GM21717 (cell line): Measurements from ENCODE around the gene MTERF1.
A peak's percentile ranks its signal among the peaks of the same experiment; 100 is the strongest.
"Not testable (repeated sequence)": the region's sequence is repeated elsewhere in the genome, so short reads cannot be mapped to it uniquely, and the experiment has no call there.

ENCODE experiments used
- ATAC-seq: cut with Tn5 transposase; IDR thresholded peaks from one replicate; pipeline ENCODE4 v1.9.1; 2021; ENCODE audit warnings: mild to moderate bottlenecking, moderate library complexity; ENCODE audit not compliant: unreplicated experiment

Gene MTERF1, protein sequence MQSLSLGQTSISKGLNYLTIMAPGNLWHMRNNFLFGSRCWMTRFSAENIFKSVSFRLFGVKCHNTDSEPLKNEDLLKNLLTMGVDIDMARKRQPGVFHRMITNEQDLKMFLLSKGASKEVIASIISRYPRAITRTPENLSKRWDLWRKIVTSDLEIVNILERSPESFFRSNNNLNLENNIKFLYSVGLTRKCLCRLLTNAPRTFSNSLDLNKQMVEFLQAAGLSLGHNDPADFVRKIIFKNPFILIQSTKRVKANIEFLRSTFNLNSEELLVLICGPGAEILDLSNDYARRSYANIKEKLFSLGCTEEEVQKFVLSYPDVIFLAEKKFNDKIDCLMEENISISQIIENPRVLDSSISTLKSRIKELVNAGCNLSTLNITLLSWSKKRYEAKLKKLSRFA

DNA sequence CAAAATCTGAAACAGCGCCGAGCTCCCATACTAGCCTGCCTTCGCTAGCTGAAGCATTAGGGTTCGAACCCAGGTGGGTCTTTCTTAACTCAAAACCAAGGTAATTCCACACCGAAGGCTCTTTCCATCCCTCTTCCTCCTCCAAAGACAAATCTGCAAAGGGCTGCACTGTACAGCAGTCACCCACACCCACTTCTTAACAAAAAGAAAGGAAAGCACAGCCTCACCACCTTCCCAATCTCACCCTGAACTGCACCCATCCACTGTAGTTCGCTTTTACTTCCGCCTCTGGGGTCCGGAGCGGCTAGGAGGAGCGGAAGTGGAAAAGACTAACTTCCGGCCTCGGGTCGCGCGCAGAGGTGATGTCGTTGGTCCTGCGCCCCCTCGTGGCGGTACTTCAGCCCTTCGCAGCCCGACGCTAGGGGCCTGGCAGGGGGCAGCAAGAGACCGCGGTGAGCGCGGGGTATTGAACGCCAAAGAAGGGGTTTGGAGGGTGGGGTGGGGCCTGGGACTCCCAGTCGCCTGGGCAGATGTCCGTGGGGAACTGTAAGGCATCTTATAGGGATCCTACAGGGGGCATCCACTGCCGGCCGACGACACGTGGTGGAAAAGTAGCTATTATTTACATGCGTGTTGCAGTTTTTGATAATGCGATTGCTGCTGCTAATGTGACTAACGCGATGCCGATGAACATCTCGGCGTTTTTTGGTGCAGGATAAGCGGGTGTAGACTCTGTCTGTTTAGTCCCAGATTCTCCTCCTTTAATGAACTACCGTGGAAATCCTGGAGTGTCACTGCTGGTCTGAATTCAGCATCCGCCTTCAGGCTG lies at the start of gene MTERF1:
Gene MTERF1, minus strand, starts transcription at position 290 of the 829 bp plus-strand sequence. CDS start 619 bp downstream, outside the sequence.
- ATAC-seq: peak; percentile 100

GRCh38 chr7:91929463-91929862 lies 49.0 kb upstream of the MTERF1 start:
- peak; percentile 64 for ATAC-seq

- no peak for ATAC-seq
These were observed 47.4 kb upstream of the MTERF1 start for GRCh38 chr7:91927912-91928311.

DNA sequence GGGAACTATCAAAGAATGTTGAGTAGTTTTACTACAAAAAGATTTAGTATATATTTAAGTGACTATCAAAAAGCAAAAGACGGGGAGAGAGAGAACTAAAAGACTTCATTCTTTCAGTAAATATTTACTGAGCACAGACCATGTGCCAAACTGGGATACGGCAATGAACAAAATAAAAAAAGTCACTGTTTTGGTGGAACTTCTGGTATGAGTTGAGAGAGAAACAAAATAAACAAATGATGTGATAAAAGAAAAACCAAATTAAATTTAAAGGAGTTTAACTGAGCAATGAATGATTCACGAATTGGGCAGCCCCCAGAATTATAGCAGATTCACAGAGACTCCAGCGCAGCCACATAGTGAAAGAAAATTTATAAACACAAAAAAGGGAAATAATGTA lies 42.4 kb upstream of the MTERF1 start:
- ATAC-seq: no peak

GRCh38 chr7:91918356-91918755 lies 37.9 kb upstream of the MTERF1 start:
- no peak for ATAC-seq

DNA sequence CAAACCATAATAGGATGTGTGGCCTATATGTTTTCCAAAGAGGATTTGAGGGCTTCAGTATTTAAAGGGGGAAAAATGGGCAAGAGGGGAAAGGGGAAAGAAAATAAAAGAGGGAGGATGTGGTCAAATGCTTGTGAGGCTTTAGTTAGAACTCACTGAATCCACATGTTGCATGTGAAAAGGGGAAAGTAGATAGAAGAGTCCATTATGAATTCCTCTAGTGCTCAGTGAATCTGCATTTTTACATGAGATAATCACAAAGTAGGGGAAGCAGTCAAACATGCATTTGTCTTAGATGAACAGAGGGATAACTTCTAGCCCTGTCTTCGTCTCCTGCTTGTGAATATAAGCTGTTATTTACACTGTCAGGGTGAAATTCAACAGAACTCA lies 35.5 kb upstream of the MTERF1 start:
- ATAC-seq: no peak

GRCh38 chr7:91915401-91916050 lies 35.0 kb upstream of the MTERF1 start:
- no peak for ATAC-seq

- ATAC-seq: no peak
These were observed 33.1 kb upstream of the MTERF1 start for GRCh38 chr7:91913612-91914011.

GRCh38 chr7:91912494-91912893 lies 32.0 kb upstream of the MTERF1 start:
- ATAC-seq: no peak

- no peak for ATAC-seq
These were observed 30.6 kb upstream of the MTERF1 start for GRCh38 chr7:91911121-91911520.

DNA sequence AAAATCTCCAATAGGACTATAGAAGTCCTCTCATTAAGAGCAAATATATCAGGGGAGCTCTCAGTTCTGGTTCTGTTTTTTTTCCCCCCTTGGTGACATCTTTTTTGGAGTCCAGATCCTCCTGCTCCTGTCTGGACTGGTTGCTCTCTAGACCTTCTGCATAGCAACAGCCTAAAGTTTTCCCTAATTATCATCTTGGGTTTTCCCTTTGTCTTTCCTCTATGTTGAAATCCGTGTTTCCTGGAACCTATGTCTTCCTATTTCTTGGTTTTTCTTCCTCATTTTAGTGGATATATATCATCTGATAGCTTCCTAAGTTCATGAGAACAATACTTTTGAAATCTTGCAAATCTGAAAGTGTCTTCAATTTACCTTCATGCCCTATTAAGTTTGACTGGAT lies 29.7 kb upstream of the MTERF1 start:
- ATAC-seq: no peak

- ATAC-seq: no peak
These were observed 19.1 kb upstream of the MTERF1 start for GRCh38 chr7:91899563-91899962.

GRCh38 chr7:91898240-91898992 lies 17.9 kb upstream of the MTERF1 start:
- ATAC-seq: no peak

- no peak for ATAC-seq
These were observed 14.4 kb upstream of the MTERF1 start for GRCh38 chr7:91894781-91895480.

DNA sequence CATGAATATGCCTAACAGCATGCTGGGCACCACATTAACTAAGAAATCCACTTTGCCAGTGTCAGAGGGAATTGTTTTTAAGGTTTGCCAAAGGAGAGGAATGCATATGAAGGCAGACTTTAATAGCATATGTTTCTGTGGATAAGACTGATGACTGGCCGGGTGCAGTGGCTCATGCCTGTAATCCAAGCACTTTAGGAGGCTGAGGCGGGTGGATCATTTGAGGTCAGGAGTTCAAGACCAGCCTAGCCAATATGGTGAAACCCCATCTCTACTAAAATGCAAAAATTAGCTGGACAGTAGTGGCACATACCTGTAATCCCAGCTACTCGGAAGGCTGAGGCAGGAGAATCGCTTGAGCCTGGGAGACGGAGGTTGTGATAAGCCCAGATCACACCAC lies 13.2 kb upstream of the MTERF1 start:
- ATAC-seq: not testable (repeated sequence)

GRCh38 chr7:91892821-91893340 lies 12.4 kb upstream of the MTERF1 start:
- no peak for ATAC-seq

DNA sequence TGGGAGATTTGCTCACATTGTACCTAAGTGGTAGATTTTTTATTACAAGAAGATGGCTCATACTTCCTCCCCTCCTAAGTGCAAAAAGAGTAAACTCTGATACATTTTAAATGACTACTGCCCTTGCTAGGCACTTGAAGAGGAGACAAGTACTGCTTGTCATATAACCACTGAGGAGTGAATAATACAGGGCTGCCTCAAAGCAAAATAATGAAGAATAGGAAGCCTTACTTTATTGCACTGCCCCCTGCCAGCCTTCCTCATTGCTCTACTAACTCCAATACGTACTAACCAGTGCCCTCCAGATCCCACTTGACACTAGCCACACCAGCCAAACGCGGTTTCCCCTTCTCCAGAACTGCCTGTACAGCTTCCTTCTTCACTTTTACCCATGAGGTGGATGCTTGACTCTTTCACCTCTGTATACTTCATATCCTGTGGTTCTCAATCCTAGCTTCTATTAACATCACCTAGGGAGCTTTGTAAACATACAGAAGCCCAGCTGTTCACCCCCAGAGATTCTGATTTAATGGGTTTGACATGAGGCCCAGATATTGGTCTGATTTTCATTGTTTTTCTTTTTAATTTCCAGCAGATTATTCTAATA lies 11.7 kb upstream of the MTERF1 start:
- ATAC-seq: no peak

DNA sequence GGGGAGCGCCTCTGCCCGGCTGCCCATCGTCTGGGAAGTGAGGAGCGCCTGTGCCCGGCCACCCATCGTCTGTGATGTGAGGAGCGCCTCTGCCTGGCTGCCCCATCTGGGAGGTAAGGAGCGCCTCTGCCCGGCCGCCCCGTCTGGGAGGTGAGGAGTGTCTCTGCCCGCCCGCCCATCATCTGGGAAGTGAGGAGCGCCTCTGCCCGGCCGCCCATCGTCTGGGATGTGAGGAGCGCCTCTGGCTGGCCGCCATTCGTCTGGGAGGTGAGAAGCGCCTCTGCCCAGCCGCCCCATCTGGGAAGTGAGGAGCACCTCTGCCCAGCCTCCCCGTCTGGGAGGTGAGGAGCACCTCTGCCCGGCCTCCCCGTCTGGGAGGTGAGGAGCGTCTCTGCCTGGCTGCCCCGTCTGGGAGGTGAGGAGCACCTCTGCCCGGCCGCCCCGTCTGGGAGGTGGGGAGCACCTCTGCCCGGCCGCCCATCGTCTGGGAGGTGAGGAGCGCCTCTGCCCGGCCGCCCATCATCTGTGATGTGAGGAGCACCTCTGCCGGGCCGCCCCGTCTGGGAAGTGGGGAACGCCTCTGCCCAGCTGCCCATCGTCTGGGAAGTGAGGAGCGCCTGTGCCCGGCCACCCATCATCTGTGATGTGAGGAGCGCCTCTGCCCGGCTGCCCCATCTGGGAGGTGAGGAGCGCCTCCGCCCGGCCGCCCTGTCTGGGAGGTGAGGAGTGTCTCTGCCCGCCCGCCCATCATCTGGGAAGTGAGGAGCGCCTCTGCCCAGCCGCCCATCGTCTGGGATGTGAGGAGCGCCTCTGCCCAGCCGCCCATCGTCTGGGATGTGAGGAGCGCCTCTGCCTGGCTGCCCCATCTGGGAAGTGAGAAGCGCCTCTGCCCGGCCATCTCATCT lies 8.0 kb upstream of the MTERF1 start:
- ATAC-seq: not testable (repeated sequence)
